Activated CD4-positive, alpha-beta T cell treated with anti-CD3 and anti-CD28 coated beads, Interleukin-2, Interleukin-4, amounts not matched to agents 100 ng/mL and 50 ng/mL, durations not matched to agents 16 hours and 8 hours (primary cell): ENCODE measurements around the gene HLA-DMB.

Experiments used
- DNase-seq: peaks from one replicate; pipeline ENCODE4 v3.0.0-alpha.2; 2020; ENCODE audit warnings: low spot score

The HLA-DMB gene

DNA sequence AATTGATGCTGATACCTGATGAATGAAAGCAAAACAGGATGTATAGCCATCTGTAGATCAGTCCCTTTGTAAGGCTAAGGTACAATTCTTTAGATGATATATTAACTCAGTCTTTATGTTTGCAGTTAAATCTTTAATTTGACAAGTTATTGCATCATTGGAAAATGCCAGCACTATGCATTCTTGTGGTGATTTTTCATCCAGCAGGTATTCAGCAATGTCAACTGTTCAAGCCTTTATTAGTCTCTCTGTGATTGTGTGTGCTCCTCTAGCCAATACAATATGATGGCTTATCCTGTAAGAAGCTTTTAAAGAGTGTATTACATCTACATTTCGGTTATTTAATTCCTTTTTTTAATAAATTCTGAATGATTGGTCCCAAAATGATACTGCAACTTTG, 34.3 kb downstream of the HLA-DMB start:
- no peak for DNase-seq

DNA sequence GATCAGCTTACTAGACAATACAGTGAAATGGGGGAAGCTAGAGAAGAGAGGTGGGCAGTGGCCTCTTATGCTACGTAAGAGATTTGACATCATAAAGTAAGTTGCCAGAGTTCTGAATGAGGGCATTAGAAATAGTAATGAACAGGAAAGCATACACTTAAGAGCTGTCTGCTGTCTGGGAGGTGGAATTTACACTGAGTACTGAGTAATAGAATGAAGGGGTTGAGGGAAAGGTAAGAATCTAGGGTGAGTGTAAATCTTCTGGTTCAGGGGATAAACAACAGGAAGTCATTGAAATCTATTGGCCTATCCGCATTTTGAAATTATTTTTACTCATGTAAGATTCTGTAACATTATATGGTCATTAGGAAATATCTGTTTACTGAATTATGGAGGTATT, 35.8 kb downstream of the HLA-DMB start:
- no peak for DNase-seq

DNA sequence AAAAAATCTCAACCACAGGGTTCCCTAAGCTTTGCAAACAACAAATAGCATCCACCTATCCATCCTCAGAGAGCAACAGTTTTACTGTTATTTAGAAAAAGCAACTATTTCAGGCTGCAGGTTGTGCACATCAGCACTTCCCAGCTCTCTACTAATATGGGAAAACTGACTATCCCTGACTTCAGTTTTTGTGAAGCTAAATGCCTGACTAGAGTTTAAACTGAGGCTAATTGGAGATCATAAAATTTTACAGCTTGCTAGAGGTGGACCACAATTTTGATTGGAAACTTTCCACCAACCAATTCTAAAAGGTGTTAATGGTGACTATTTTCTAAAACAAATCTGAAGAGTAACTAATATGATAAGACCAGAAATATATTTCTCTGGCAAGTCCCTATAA, 36.9 kb downstream of the HLA-DMB start:
- no peak for DNase-seq

DNA sequence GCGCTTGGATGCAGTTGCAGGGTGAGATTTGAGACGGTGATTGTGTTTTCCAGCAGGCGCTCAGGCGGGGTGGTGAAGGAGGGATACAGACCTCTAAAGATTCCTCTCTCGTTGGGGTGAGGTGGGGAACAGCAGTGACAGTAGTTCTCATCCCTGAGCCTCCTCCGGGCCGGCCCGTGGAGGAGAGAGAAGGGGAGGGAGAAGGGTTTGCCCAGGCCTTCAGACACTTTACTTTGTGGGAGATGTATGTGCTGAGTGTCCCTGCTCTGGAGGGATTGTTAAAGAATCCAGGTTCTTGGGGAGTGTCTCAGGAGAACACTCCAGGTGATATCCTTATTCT, 45.9 kb downstream of the HLA-DMB start:
- DNase-seq, result no peak

DNA sequence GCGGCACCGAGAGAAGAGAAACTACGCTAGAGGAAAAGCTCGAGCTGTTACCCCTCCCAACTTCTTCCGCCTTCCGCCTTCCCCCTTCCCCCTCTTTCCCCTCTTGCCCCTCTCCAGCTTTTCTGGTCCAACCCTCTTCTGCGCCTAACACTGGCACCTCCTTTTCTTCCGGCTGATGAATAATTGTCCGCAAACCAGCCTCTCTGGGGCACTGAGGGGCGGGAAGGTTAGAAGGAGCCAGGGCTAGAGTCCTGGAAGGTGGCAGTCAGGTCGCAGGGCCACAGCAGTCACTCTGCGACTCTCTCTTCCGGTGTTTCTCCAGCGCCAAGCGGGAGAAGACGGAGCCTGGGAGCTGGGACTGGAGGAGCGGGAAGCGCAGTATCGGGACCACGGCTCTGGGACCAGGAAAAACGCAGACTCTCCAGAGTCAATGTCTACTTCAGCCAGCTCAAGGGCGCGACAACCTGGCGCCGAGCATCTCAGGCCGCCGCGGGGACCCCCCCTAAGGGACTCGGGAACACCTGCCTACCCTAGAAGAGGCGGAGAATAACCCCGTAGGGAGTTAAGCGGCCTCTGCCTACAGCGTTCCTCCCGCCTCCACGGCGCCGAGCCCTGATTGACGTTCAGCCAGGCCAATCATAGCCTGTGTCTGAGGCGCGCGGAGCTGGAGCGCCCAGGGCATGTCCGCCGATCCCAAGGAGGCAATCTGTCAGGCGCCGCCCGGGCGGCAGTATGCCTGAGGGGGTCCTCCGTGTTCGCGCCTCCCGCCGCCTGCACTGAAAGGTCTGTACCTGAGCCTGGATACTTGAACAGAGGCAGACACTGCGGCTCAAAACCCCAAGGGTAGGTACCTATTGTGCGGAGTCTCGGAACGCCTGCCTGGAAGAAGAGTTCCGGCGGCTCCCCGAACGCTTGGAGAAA, 46.5 kb downstream of the HLA-DMB start:
- peak; percentile 95 for DNase-seq

DNA sequence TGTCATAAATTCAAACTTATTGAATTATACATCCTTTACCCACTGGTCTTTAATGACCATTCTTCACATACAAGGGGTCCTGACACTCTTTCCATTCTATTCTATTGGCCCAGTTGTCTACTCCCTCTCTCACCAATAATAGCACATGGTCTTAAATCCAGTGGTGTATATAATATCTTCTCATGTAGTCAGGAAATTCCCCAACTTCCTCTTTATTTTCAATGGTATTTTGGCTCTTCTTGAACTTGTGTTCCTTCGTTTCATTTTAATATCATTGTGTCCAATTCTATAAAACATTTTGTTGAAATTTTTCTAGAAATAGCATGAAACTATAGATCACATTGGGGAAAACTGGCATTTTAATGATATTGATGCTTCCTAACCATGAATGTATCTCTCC, 50.0 kb downstream of the HLA-DMB start:
- no peak for DNase-seq

DNA sequence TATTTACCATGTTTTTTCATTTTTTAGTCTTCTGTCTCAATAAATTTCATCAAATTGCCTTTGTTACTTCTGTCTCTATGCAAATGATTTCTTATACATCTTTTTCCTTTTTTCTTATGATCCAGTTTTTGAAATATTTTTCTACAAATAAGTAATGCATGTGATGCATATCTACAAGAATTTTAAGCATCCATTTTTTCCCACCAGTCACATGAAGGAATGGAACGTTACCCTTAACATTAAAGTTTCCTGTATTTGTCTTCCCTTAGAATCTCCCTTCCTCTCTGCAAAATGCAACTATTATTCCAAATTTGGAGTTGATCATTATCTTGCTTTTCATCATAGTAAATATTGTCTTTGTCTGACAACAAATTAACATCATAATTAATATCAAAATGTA, 51.3 kb downstream of the HLA-DMB start:
- DNase-seq, result no peak

DNA sequence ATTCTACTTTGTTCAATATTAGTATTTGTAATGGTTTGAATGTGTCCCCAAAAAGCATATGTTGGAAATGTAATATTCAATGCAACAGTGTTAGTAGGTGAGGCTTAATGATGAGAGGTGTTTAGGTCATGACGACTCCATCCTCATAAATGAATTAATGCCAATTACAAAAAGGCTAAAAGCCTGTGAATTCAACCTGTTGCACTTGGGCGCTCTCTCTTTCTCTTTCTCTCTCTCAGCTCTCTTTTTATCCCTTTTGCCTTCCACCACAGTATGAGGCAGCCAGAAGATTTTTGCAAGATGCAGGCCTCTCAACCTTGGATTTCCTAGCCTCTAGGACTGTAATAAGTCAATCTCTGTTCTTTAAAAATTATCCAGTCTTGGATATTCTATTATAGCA, 52.3 kb downstream of the HLA-DMB start:
- DNase-seq, result no peak

DNA sequence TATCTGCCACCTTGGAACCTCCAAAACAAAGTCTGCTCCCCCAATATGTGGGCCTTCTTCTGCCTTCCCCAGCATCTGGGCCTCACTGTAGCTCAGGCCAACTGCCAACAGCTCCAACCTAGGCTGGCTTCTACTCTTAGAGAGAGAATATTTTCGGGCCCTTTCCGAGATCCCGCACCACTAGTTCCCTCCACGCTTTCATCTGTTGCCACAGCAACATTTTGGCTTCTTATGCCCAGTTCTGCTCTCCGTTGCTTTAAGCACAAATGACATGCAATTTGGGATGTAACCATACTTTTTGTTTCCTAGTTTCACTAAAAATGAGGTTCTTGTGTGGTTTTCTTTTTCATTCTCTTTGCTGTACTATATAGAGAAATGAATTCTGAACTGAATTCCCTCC, 53.2 kb downstream of the HLA-DMB start:
- DNase-seq, result no peak

DNA sequence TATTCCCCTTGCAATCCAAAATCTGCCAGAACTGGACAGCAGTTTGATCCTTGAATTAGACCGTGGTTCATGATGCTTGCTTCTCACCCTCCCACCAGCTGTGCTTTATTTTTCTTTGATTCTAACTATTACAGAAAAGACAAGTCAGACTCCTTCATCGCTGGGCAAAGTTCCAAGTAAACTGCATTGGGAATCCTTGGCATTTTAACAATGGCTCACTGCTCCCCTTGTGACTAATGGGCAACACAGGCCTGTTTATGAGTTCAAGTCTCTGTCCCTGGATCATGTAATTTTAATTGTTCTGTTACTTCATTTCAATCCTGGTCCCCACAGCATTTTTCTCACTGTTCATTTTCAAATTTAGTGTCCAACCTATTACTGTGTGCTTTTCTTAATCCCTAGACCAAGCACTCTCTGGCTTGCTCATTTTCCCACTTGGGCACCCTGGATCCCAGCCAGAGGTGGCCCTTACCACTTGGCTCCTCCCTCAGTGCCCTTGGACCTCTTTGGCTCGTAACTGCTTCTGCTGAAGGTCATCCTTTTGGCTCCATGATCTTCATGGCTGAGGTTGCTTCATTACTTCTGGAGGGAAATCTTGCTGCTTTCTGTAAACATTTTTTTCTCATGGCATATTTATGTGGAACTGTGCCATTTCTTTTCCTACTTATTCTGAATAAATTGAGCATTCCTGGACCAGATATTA, 54.0 kb downstream of the HLA-DMB start:
- DNase-seq, result no peak

DNA sequence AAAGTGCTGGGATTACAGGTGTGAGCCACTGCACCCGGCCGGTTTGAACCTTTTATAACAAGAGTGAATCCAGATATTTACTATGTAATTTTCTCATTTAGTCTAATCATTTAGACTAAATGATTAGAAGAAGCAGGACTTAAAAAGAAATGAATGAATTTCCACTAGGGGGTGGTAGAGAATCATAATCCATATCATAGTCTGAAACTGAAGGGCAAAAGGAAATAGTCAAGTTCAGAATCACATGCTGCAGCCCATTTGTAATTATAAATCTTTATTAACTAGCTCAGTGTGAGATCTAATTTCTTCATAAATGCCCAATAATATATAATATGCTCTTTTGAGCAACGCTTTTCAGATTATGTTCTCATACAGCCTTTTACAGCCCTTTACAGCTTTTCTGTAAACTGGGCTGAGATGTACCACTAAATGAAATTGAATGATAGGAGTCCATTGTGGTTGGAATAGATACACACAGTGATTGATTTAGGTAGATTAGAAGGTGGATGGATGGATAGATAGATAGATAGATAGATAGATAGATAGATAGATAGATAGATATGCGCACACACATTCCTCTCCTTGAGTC, 55.0 kb downstream of the HLA-DMB start:
- DNase-seq, result peak; percentile 71
